ENCODE data around the gene LBP.

DNA sequence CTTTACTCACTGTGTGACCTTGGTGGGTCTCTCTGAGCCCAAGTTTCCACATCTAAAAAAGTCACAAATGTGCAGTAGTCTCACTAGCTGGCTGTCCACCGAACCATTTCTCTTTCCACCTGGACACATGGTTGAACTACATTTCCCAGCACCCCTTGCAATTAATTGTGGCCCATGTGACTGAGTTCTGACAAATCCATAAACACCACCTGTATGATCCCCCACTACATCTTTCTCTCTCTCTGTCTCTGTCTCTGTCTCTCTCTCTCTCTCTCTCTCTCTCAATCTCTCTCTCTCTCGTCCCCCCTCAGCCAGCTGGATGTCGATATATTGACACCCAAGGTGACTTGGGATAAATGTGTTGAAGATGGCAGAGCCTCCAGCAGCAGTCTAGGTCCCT, 46.1 kb downstream of the LBP start:
- TF ChIP-seq GATA2 (IDR thresholded peaks at IDR 0.05; ENCODE audit: low read depth, low read length) (no peak), GATA3 (IDR thresholded peaks at IDR 0.05; ENCODE audit: low read depth, low read length) (no peak)
